ENCODE results near the gene TMSB15A. TPM values are rescaled to one million over a fixed set of nuclear protein-coding genes. Genes with fewer than 3 reads are reported as not detected.

Gene TMSB15A
- total and polyA plus RNA-seq, 2 of the 13 experiments (the other 11 are each of a cell fraction or from before 2014, with no cell fraction given) = not detected

DNA sequence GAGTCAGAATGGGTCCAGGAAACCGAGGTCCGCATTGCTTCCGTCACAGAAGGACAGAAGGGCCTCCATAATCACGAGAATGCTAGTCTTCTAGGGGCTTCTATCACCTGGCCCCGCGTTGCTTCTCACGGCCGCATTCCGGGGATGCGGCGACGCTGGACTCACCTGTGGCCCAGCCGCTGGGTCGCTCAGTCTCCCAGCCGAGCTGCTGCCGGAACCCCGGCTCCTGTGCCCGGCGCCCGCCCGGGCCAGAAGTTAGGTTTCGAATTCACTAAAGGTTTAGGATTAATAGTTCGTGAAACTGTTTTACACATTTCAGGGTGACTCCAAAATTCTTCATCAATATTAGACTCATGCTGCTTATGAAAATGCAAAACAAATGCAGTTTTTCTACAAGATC is 31.7 kb upstream of the TMSB15A start:
- H3K4me3 ChIP-seq (replicated peaks in 1 of 3; ENCODE audit: insufficient read depth in 1 of 3, low read depth in 2 of 3, low read length in 3 of 3) = no peak overlapping the region
- H3K9ac ChIP-seq (ENCODE audit: insufficient read depth, low read depth, low read length) = no peak overlapping the region
- no peaks in the 10 kb centered on the region for H3K79me2 ChIP-seq (ENCODE audit: insufficient read depth, low read length)
- no peak for TF ChIP-seq ZNF264 (CRISPR knock-in tag; IDR thresholded peaks at IDR 0.05)
- TF ChIP-seq ZFP36L1 (CRISPR knock-in tag; IDR thresholded peaks at IDR 0.05) = no peak
- no peak for TF ChIP-seq POLR2AphosphoS5 (IDR thresholded peaks at IDR 0.05; ENCODE audit: low read depth, low read length)
- TF ChIP-seq RELA (CRISPR knock-in tag; IDR thresholded peaks at IDR 0.05) = no peak
- no peak for TF ChIP-seq MED1 (CRISPR knock-in tag; IDR thresholded peaks at IDR 0.05)
- no peak for TF ChIP-seq ZNF7 (CRISPR knock-in tag; IDR thresholded peaks at IDR 0.05)
- TF ChIP-seq PAWR (CRISPR knock-in tag; IDR thresholded peaks at IDR 0.05; ENCODE audit: borderline replicate concordance) = no peak
- TF ChIP-seq, protein P1, sequence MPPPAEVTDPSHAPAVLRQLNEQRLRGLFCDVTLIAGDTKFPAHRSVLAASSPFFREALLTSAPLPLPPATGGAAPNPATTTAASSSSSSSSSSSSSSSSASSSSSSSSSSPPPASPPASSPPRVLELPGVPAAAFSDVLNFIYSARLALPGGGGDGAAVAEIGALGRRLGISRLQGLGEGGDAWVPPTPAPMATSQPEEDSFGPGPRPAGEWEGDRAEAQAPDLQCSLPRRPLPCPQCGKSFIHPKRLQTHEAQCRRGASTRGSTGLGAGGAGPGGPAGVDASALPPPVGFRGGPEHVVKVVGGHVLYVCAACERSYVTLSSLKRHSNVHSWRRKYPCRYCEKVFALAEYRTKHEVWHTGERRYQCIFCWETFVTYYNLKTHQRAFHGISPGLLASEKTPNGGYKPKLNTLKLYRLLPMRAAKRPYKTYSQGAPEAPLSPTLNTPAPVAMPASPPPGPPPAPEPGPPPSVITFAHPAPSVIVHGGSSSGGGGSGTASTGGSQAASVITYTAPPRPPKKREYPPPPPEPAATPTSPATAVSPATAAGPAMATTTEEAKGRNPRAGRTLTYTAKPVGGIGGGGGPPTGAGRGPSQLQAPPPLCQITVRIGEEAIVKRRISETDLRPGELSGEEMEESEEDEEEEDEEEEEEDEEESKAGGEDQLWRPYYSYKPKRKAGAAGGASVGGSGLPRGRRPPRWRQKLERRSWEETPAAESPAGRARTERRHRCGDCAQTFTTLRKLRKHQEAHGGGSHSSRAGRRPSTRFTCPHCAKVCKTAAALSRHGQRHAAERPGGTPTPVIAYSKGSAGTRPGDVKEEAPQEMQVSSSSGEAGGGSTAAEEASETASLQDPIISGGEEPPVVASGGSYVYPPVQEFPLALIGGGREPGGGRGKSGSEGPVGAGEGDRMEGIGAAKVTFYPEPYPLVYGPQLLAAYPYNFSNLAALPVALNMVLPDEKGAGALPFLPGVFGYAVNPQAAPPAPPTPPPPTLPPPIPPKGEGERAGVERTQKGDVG (CRISPR knock-in tag; IDR thresholded peaks at IDR 0.05; ENCODE audit: borderline replicate concordance) = no peak
- TF ChIP-seq GATA4 (IDR thresholded peaks at IDR 0.05; ENCODE audit: borderline replicate concordance, low read depth) = no peak
- TF ChIP-seq FOSL2 (CRISPR knock-in tag; IDR thresholded peaks at IDR 0.05) = no peak
- no peak for TF ChIP-seq KAT2B (IDR thresholded peaks at IDR 0.05; ENCODE audit: borderline replicate concordance, low read depth, low read length)
- TF ChIP-seq MTA1 (CRISPR knock-in tag; IDR thresholded peaks at IDR 0.05; ENCODE audit: borderline replicate concordance) = no peak
- TF ChIP-seq ZNF121 (CRISPR knock-in tag; IDR thresholded peaks at IDR 0.05) = no peak
- no peak for TF ChIP-seq ZFY (CRISPR knock-in tag; IDR thresholded peaks at IDR 0.05)
- no peak for TF ChIP-seq ZMAT3 (CRISPR knock-in tag; conservative IDR thresholded peaks at IDR 0.05)
- TF ChIP-seq ZNF3 (CRISPR knock-in tag; IDR thresholded peaks at IDR 0.05) = no peak
- TF ChIP-seq RXRA (CRISPR knock-in tag; IDR thresholded peaks at IDR 0.05) = no peak
- TF ChIP-seq FLYWCH1 (CRISPR knock-in tag; IDR thresholded peaks at IDR 0.05) = no peak
- TF ChIP-seq, protein P2, sequence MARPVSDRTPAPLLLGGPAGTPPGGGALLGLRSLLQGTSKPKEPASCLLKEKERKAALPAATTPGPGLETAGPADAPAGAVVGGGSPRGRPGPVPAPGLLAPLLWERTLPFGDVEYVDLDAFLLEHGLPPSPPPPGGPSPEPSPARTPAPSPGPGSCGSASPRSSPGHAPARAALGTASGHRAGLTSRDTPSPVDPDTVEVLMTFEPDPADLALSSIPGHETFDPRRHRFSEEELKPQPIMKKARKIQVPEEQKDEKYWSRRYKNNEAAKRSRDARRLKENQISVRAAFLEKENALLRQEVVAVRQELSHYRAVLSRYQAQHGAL (CRISPR knock-in tag; IDR thresholded peaks at IDR 0.05; ENCODE audit: not compliant biosample characterization) = no peak
- TF ChIP-seq, protein P3, sequence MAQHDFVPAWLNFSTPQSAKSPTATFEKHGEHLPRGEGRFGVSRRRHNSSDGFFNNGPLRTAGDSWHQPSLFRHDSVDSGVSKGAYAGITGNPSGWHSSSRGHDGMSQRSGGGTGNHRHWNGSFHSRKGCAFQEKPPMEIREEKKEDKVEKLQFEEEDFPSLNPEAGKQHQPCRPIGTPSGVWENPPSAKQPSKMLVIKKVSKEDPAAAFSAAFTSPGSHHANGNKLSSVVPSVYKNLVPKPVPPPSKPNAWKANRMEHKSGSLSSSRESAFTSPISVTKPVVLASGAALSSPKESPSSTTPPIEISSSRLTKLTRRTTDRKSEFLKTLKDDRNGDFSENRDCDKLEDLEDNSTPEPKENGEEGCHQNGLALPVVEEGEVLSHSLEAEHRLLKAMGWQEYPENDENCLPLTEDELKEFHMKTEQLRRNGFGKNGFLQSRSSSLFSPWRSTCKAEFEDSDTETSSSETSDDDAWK (CRISPR knock-in tag; IDR thresholded peaks at IDR 0.05) = no peak
- no peak for FAIRE-seq
- ChIA-PET CTCF (ENCODE audit: low intra/inter-chr PET ratio, low total read pairs) (no interaction called here), POLR2A (no interaction called here)
- intact Hi-C loops (cut with micrococcal nuclease; ENCODE audit: unreplicated experiment) = no loop called here
- 0% methylated on average over 1 of the region's 23 CpGs for WGBS (ENCODE audit: low lambda C conversion rate)
- BruUV-seq (replicated peaks) = no TSS peak
- no peak for ATAC-seq
- no peaks in the 10 kb centered on the region for H3K36me3 ChIP-seq (replicated peaks in 1 of 2; ENCODE audit: control insufficient read depth in 1 of 2, insufficient read depth in 2 of 2, low read length in 2 of 2)
- no peak overlapping the region for H3K4me2 ChIP-seq (ENCODE audit: low read depth, low read length)
- H2AFZ ChIP-seq (ENCODE audit: low read length) = no peak overlapping the region
- H3K27ac ChIP-seq (ENCODE audit: extremely low read length, insufficient read depth, low read length) = no peak overlapping the region
- H3K4me1 ChIP-seq (ENCODE audit: insufficient read depth, low read length) = no peaks in the 10 kb centered on the region
- no peak for DNase-seq (ENCODE audit: low spot score)
- in situ Hi-C loops (cut with HindIII; ENCODE audit: extremely low pct_ligation_motif_present, low pct_unique_long_range_greater_than_20kb) = no loop called here
- H4K20me1 ChIP-seq (ENCODE audit: insufficient read depth, low read length) = no peaks in the 10 kb centered on the region
- H3K9me3 ChIP-seq (ENCODE audit: low read length) = no peaks in the 10 kb centered on the region
- no peaks in the 10 kb centered on the region; a peak in 1 of 5 replicates for H3K27me3 ChIP-seq (ENCODE audit: control insufficient read depth in 1 of 2, insufficient read depth in 2 of 2, low read length in 2 of 2)
